GM12878 (cell line): ENCODE results near the gene CFDP1. TPM values are rescaled to one million over a fixed set of nuclear protein-coding genes. Genes with fewer than 3 reads are reported as not detected.

ENCODE experiments used
- ASH2L ChIP-seq: fragments of 300-600, 200-600 bp; sonication (generic); IDR thresholded peaks from 2 replicates; pipeline ENCODE4 v1.6.1; 2017; ENCODE audit warnings: low read depth, mild to moderate bottlenecking, borderline replicate concordance
- BRCA1 ChIP-seq: IDR thresholded peaks from 2 replicates; pipeline ENCODE4 v1.6.1; 2011; ENCODE audit warnings: low read depth, low read length, improper control_type of control experiment
- CTCF ChIP-seq, 3 experiments: IDR thresholded peaks in 2 of 3; conservative IDR thresholded peaks in 1 of 3; 2 replicates each; pipeline ENCODE4 v1.5.1; 2011; ENCODE audit warnings: low read depth in 3 of 3, low read length in 3 of 3, mild to moderate bottlenecking in 3 of 3, control low read depth in 2 of 3, moderate library complexity in 2 of 3, inconsistent platforms in 1 of 3, mixed read lengths in 1 of 3; ENCODE audit not compliant: control insufficient read depth in 2 of 3, insufficient read depth in 1 of 3; ENCODE audit errors: extremely low read depth in 1 of 3
- E2F8 ChIP-seq: fragments of 450-650 bp; IDR thresholded peaks from 2 replicates; pipeline ENCODE4 v1.6.1; 2018; ENCODE audit warnings: mild to moderate bottlenecking, low read depth, moderate library complexity; ENCODE audit not compliant: partially characterized antibody
- HDAC6 ChIP-seq: fragments of 200-600 bp; sonication (generic); IDR thresholded peaks from one replicate; pipeline ENCODE4 v1.8.0; 2017; ENCODE audit warnings: antibody characterized with exemption; ENCODE audit not compliant: unreplicated experiment
- MXI1 ChIP-seq: fragments of 150-350 bp; IDR thresholded peaks from 2 replicates; pipeline ENCODE4 v1.6.1; 2011; ENCODE audit warnings: low read depth, mild to moderate bottlenecking, inconsistent platforms, low read length, improper control_type of control experiment
- NR2F1 ChIP-seq: fragments of 450-650 bp; conservative IDR thresholded peaks from 2 replicates; pipeline ENCODE4 v1.6.1; 2017; ENCODE audit warnings: mild to moderate bottlenecking
- PAX8 ChIP-seq: fragments of 450-650 bp; IDR thresholded peaks from 2 replicates; pipeline ENCODE4 v1.6.1; 2017; ENCODE audit warnings: mild to moderate bottlenecking, moderate library complexity
- RELA ChIP-seq: fragments of 450-650 bp; IDR thresholded peaks from 2 replicates; pipeline ENCODE4 v1.8.0; 2014; ENCODE audit warnings: borderline replicate concordance; ENCODE audit not compliant: partially characterized antibody
- TCF12 ChIP-seq: IDR thresholded peaks from 2 replicates; pipeline ENCODE4 v1.6.1; 2011; ENCODE audit warnings: low read depth, mild to moderate bottlenecking, low read length
- ZNF274 ChIP-seq: IDR thresholded peaks from one replicate; pipeline ENCODE4 v1.8.0; 2011; ENCODE audit not compliant: insufficient read length, insufficient read depth
- ZNF622 ChIP-seq: fragments of 450-650 bp; IDR thresholded peaks from 2 replicates; pipeline ENCODE4 v1.6.1; 2017; ENCODE audit warnings: mild to moderate bottlenecking, inconsistent platforms
- ZZZ3 ChIP-seq: IDR thresholded peaks from 2 replicates; pipeline ENCODE4 v1.6.1; 2011; ENCODE audit warnings: low read depth; ENCODE audit not compliant: control insufficient read depth, insufficient read length
- polyA plus RNA-seq, 11 experiments: library from polyadenylated mRNA; depleted of rRNA in 4 of 11; unstranded in 6 of 11; stranded (reverse) in 5 of 11; fragments of >200 nt; fragmentation: Nextera tagmentation in 4 of 11; fragmentation: Illumina TruSeq in 1 of 11; extraction: Ambion mirVana in 4 of 11; extraction: Trizol in 1 of 11; gene quantifications; 1 replicate in 1 of 11; 2 replicates in 10 of 11; pipeline versions ENCODE4 v1.2.1 to v1.2.3, GENCODE V29; 2011 to 2016; ENCODE audit warnings: inconsistent platforms in 2 of 11, missing spikeins in 2 of 11, low read depth in 1 of 11
- total RNA-seq, 4 experiments: library from RNA; depleted of rRNA in 3 of 4; stranded (reverse); fragments of >200 nt in 3 of 4; fragmentation: Illumina TruSeq in 1 of 4; extraction: Trizol in 1 of 4; gene quantifications; 2 replicates each; pipeline versions ENCODE4 v1.2.1 to v1.2.3, GENCODE V29; 2013 to 2021
- TF ChIP-seq, protein P1 (sequence below): IDR thresholded peaks from 2 replicates; pipeline ENCODE4 v1.6.1; 2012; ENCODE audit warnings: mild to moderate bottlenecking, low read depth, low read length
- TF ChIP-seq, protein P2 (sequence below): IDR thresholded peaks from 2 replicates; pipeline ENCODE4 v1.6.1; 2011; ENCODE audit warnings: borderline replicate concordance, low read depth, mild to moderate bottlenecking, moderate library complexity, mixed read lengths, low read length; ENCODE audit not compliant: insufficient read depth; ENCODE audit errors: extremely low read length
- TF ChIP-seq, protein P3 (sequence below): IDR thresholded peaks from 2 replicates; pipeline ENCODE4 v1.6.1; 2012; ENCODE audit warnings: low read depth, low read length, improper control_type of control experiment

CFDP1 gene
- total and polyA plus RNA-seq, 10 of the 15 experiments (the other 5 are each of a cell fraction or from before 2014, with no cell fraction given), result 22.3 to 64.8 (median 36.7) TPM

DNA sequence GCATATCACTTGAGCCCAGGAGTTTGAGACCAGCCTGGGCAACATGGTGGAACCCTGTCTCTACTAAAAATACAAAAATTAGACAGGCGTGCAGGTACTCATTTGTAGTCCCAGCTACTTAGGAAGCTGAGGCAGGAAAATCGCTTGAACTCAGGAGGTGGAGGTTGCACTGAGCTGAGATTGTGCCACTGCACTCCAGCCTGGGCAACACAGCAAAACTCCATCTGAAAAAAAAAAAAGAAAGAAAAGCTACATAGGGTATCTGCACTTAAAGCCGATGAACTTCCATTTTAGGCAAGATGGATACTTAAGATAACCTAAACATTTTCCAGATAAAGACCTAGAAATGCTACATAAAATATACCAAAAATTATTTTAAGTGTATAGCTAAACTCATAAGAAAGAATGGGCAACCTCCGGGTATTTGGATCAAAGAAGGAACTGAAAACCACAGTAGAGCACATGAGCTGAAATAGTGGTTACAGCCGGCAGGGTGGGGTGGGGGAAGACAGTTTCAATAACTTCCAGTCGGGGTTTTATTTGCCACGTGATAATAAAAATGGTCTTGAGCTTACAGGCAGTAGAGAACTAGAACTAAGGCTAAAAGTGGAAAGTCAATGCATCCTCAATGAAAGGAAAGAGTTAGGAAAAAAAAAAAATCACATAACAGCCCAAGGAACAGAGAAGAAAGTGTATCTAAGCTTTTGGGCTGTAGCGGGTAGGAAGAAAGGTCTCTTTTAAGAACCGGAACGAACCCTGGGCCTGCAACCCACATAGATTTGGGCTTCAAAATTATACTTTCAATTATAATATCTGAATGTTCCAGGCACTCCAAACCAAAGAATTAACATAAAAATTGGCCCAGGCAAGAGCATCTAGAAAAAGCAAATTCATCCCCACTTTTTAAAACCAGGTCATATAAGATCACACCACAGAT, 53.1 kb downstream of the CFDP1 start (continued):
- TF ChIP-seq ZNF622, result no peak
- TF ChIP-seq BRCA1, result no peak
- TF ChIP-seq, protein P1, sequence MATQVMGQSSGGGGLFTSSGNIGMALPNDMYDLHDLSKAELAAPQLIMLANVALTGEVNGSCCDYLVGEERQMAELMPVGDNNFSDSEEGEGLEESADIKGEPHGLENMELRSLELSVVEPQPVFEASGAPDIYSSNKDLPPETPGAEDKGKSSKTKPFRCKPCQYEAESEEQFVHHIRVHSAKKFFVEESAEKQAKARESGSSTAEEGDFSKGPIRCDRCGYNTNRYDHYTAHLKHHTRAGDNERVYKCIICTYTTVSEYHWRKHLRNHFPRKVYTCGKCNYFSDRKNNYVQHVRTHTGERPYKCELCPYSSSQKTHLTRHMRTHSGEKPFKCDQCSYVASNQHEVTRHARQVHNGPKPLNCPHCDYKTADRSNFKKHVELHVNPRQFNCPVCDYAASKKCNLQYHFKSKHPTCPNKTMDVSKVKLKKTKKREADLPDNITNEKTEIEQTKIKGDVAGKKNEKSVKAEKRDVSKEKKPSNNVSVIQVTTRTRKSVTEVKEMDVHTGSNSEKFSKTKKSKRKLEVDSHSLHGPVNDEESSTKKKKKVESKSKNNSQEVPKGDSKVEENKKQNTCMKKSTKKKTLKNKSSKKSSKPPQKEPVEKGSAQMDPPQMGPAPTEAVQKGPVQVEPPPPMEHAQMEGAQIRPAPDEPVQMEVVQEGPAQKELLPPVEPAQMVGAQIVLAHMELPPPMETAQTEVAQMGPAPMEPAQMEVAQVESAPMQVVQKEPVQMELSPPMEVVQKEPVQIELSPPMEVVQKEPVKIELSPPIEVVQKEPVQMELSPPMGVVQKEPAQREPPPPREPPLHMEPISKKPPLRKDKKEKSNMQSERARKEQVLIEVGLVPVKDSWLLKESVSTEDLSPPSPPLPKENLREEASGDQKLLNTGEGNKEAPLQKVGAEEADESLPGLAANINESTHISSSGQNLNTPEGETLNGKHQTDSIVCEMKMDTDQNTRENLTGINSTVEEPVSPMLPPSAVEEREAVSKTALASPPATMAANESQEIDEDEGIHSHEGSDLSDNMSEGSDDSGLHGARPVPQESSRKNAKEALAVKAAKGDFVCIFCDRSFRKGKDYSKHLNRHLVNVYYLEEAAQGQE, result no peak
- no peak for TF ChIP-seq MXI1
- TF ChIP-seq NR2F1, result 0 out of 2 replicates have a peak, but pooled peaks have one; percentile 48
- TF ChIP-seq ZZZ3, result no peak
- TF ChIP-seq, protein P2, sequence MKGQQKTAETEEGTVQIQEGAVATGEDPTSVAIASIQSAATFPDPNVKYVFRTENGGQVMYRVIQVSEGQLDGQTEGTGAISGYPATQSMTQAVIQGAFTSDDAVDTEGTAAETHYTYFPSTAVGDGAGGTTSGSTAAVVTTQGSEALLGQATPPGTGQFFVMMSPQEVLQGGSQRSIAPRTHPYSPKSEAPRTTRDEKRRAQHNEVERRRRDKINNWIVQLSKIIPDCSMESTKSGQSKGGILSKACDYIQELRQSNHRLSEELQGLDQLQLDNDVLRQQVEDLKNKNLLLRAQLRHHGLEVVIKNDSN, result peak; percentile 26
- no peak for TF ChIP-seq ZNF274
- no peak for TF ChIP-seq RELA
- no peak for TF ChIP-seq ASH2L
- TF ChIP-seq HDAC6, result no peak
- no peak for TF ChIP-seq CTCF (IDR thresholded peaks at IDR 0.05 in 2 of 3, conservative IDR thresholded peaks at IDR 0.05 in 1 of 3; ENCODE audit: control insufficient read depth in 2 of 3, extremely low read depth in 1 of 3, insufficient read depth in 1 of 3, low read depth in 3 of 3, low read length in 3 of 3)
- no peak for TF ChIP-seq PAX8
- TF ChIP-seq, protein P3, sequence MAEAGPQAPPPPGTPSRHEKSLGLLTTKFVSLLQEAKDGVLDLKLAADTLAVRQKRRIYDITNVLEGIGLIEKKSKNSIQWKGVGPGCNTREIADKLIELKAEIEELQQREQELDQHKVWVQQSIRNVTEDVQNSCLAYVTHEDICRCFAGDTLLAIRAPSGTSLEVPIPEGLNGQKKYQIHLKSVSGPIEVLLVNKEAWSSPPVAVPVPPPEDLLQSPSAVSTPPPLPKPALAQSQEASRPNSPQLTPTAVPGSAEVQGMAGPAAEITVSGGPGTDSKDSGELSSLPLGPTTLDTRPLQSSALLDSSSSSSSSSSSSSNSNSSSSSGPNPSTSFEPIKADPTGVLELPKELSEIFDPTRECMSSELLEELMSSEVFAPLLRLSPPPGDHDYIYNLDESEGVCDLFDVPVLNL, result no peak
- TF ChIP-seq E2F8, result no peak
- TF ChIP-seq TCF12, result peak; percentile 86
